HG02678 (cell line): ENCODE data around the gene ZNF605.
"Not testable (repeated sequence)": the region's sequence is repeated elsewhere in the genome, so short reads cannot be mapped to it uniquely, and the experiment has no call there.

Experiments used
- ATAC-seq: cut with Tn5 transposase; IDR thresholded peaks from one replicate; pipeline ENCODE4 v1.9.1; 2021; ENCODE audit warnings: mild to moderate bottlenecking, moderate library complexity; ENCODE audit not compliant: unreplicated experiment

The ZNF605 gene

GRCh38 chr12:132949936-132950837 lies 5.9 kb downstream of the ZNF605 start:
- no peak for ATAC-seq

GRCh38 chr12:132948146-132949066 lies 7.7 kb downstream of the ZNF605 start:
- ATAC-seq: no peak

- ATAC-seq: no peak
Measured at GRCh38 chr12:132946246-132946820, 9.8 kb downstream of the ZNF605 start.

- no peak for ATAC-seq
Measured at GRCh38 chr12:132945806-132946205, 10.3 kb downstream of the ZNF605 start.

GRCh38 chr12:132942611-132943010 lies 13.5 kb downstream of the ZNF605 start:
- no peak for ATAC-seq

GRCh38 chr12:132941336-132941954 lies 14.7 kb downstream of the ZNF605 start:
- ATAC-seq: no peak

GRCh38 chr12:132940071-132940719 lies 15.9 kb downstream of the ZNF605 start:
- ATAC-seq: no peak

- ATAC-seq: not testable (repeated sequence)
Measured at GRCh38 chr12:132938807-132939206, 17.3 kb downstream of the ZNF605 start.

- no peak for ATAC-seq
Measured at GRCh38 chr12:132937476-132937875, 18.6 kb downstream of the ZNF605 start.

- ATAC-seq: not testable (repeated sequence)
Measured at GRCh38 chr12:132936921-132937320, 19.2 kb downstream of the ZNF605 start.

GRCh38 chr12:132936163-132936562 lies 19.9 kb downstream of the ZNF605 start:
- ATAC-seq: no peak

GRCh38 chr12:132926415-132926833 lies 29.7 kb downstream of the ZNF605 start:
- no peak for ATAC-seq

- no peak for ATAC-seq
Measured at GRCh38 chr12:132925597-132926414, 30.3 kb downstream of the ZNF605 start.

GRCh38 chr12:132924356-132924755 lies 31.8 kb downstream of the ZNF605 start:
- ATAC-seq: no peak

- ATAC-seq: no peak
Measured at GRCh38 chr12:132923356-132923909, 32.7 kb downstream of the ZNF605 start.

GRCh38 chr12:132922676-132923075 lies 33.4 kb downstream of the ZNF605 start:
- ATAC-seq: no peak

- no peak for ATAC-seq
Measured at GRCh38 chr12:132921685-132922084, 34.4 kb downstream of the ZNF605 start.

GRCh38 chr12:132918680-132919079 lies 37.4 kb downstream of the ZNF605 start:
- ATAC-seq: no peak

GRCh38 chr12:132909030-132909368 lies 47.1 kb downstream of the ZNF605 start:
- no peak for ATAC-seq
